GM19452 (cell line): ENCODE data around the gene FAM107A.
A peak's percentile ranks its signal among the peaks of the same experiment; 100 is the strongest.
"Not testable (repeated sequence)": the region's sequence is repeated elsewhere in the genome, so short reads cannot be mapped to it uniquely, and the experiment has no call there.

Experiments used
- ATAC-seq: cut with Tn5 transposase; IDR thresholded peaks from one replicate; pipeline ENCODE4 v1.9.1; 2021; ENCODE audit not compliant: unreplicated experiment

The FAM107A gene

DNA sequence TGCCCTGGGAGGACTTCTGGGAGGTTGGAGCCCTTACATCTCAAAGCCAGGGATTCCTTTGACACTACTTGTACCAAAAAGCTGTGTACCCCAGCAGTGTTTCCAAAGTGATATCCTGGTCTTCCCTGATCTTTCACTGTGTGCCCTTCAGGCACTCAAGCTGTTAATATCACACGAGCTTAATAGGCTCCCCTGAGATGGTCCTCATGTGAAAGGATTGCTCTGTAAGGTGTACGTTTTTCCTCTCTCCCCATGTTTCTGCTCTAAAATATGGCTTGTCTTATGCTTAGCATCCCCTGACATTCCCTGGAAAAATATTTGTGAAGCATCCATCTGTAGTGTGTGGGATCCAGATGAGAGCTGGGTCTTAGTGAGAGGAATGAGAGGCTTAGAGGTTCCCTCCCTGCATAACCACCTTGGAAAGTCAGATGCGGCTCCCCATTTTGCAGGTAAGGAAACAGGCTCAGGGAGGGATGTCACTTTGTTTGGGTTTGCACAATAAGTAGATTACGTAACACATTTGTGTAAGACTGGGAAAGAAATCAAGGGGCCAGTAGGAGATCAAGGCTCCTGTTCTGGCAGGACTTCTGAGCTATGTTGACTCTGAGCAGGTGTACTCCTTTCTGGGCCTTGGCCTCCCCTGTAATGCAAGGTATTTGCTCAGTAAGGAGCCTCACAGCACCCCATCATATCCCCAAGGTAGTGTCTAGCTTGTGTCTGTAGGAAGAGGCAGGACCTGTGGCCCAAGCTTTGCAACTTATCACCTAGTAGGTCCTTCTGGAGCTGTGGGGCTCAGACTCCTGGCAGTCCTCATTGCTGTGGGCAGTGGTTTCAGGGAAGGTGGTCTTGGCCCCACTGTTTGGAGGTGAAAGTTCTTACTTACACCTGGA, 39.5 kb downstream of the FAM107A start:
- no peak for ATAC-seq

DNA sequence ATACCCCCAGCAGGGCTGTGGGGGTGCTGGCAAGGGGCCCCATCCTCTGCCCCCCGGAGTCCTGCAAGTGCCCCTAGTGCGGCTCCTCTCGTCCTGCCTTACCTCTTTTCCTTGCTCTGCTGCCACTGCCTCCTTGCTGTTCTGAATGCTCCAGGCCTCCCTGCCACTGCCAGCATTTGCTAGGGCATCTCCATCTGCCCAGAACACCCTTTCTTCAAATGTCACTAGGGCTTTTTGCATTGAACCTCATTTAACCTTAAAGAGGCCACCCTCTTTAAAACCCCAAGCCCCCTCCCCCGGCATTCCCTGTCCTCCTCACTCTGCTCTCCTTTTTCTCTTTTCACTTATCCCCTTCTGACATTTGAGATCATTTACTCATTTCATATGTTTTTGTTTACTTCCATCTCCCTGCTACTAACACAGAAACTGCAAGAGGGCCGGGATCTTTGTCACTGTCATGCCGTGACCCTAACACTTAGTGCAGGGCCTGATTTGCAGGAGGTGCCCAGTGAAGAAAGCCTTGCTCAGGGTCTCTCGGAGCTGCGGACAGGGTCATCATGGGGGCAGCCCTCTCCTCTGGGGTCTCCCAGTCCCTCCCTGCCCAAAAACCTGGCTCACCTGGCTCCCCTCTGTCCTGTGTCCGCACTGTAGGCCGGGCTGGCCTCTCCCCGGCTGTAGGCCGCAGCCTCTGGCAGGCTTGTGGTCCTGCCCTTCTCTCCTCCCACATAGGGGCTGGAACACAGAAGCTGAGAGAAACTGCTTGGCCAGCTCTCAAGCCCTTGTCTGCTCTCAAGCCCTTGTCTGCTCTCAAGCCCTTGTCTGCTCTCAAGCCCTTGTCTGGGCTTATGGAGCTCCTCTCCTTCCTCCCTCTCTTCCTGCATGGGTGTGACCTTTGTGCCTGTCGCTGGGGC, 40.4 kb downstream of the FAM107A start, which contains the start of gene ACOX2:
Gene ACOX2, minus strand, starts transcription at position 690 of the 911 bp plus-strand sequence. CDS start 2,084 bp downstream, outside the sequence.
- ATAC-seq = no peak

DNA sequence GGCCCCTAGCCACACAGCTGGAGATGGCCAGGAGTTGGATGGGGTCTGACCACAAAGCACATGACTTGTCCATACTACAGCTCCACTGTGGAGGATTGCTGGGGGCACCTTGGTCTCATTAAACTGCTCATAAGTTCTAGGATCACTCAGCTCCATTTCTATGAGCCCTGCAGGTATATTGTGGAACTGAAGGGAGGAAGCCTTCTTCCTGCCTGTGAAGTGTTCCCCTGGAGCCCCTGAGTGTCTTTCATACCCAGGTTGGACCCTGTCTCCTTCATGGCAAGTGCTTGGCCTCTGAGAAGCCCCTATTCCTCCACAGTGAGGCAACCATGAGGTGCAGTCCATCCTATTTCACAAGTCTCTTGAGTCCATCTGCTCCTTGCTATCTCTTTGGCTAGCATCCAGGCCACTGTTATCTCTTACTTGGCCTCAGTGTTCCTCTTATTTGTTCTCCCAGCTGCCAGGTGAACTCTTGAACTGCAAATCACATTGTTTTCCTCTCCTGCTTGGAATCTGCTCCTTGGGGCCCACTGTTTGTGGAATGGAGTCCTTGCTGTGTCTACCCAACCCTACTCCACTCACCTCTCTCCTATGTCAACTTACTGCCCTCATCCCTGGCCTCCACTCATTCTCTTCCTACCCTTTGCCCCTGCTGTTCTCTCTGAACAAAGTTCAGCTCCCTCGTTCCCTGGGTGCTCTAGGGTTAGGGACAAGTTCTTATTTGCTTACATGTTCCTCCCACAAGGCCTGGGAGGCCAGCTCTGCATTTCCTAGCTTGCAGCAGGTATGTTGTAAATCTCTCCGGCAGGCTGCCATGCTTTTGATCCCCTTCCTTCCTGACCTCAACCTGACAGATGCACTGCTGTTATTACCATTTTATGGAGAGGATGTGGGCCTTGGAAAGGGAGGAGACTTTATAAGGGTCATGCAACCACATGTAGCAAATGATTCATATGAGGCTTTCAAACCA, 41.4 kb downstream of the FAM107A start:
- no peak for ATAC-seq

DNA sequence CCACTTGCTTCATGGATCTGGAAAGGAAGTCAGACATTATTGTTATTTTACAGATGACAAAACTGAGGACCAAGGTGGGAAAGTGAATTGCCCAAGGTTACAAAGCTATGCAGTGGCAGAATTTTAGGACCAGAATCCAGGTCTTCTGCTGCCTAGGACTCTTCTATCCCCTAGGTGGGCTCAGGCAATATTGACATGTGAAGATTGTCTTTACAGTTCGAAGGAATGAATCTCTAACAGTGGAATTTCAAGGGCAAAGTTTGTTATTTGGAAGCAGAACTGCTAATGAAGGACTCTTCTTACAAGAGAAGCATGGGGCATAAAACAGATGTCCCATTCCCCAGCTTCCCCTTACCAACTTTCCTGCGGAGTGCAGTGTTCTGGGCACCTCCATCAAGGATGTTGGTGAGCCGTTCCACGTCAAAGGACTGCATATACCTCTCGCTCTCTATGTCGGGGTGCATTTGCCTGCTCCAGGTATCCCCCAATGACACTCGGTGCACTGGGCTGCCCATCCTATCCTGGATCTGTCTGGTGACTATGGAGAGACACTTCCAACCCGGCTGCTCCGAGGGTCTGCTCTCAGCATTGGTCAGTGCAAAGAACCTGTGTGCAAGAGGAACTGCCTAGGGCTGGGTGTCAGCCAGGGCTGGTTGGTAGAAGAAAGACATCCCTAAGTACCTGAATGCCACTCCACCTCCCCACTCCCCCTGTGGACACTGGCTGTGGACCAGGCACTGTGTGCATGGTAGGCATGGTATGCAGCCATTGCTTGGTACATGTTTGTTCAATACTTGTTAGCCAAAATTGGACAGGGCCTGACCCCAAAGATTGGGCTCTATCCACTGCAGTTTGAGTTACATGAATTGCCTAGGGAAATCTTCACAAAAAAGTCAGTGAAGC, 42.3 kb downstream of the FAM107A start:
- no peak for ATAC-seq

DNA sequence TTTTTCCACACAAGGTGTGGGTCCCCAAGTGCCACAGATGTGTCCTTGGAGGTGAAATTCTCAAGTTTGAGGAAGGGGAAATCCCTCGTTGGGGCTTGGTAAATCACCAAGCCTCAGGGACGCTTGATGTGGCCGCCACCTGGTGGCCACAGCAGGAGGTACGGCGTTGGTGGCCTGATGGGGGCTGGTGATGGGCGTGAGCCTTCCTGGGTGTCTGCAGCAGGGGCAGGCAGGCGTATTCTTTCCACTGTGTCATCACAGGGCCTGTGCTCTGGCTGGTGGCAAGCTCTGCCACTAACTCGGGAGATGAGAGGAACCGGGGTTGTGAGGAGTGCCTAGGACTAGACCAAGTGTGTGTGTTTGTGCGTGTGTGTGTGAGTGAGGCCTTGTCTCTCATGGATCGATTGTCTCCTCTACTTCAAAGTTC, 44.4 kb downstream of the FAM107A start:
- ATAC-seq = peak; percentile 90

DNA sequence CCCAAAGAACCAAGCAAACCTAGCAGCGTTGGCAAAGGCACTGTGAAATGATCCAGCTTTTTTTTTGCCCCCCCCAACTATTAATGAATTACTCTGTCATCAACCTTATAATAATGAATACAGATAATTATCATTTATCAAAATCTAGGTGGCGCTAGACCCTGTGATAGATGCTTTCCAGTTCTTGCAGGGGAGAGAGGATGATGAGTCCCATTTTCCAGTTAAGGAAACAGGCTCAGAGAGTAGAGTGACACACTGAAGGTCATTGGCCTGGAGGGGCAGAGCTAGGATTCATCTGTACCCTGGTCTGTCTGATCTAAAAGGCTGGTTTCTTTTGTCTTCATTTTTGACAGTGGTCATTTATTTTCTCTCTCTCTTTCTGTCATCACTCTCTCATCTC, 45.2 kb downstream of the FAM107A start:
- ATAC-seq = no peak

DNA sequence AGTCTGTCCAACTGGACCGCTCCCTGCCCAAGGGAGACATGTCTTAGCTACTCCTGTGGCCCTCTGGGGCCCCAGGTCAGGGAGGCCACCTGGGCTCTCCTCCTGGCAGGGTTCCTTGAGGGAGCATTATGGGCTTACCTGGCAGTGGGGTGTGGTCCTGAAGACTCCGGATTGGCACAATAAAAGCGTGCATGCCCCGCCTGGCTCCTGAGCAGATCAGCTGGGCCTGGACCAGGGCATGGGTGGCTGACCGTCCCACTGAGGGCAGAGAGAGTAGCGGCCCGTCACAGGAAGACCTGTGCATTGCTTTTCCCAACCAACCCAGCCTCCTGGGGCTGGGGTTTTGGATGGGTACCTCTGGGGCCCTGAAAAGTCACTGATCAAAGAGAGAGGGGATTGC, 45.6 kb downstream of the FAM107A start:
- no peak for ATAC-seq

DNA sequence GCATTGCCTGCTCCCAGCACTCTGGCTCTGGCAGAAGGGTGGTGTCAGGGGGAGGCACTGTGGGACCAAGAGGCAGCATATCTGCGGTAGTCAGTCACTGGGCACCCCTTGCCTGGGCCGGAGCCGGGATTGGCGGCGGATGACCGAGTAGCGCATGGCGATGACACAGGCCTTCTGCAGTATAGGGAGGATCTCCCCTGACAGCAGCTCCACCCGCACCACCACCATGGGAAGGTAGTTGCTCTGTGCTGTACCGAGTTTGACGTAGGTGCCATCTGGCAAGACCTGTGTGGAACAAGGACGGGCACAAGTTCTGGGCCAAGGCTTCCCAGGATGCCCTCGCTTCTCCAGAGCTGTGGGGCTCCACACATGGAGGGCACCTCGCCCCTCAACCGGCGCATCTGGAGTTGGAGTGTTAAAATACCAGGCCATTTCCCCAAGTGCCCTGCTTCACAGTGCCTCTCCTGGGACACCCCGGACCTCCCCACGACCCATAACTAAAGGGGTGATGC, 46.8 kb downstream of the FAM107A start:
- ATAC-seq = no peak

DNA sequence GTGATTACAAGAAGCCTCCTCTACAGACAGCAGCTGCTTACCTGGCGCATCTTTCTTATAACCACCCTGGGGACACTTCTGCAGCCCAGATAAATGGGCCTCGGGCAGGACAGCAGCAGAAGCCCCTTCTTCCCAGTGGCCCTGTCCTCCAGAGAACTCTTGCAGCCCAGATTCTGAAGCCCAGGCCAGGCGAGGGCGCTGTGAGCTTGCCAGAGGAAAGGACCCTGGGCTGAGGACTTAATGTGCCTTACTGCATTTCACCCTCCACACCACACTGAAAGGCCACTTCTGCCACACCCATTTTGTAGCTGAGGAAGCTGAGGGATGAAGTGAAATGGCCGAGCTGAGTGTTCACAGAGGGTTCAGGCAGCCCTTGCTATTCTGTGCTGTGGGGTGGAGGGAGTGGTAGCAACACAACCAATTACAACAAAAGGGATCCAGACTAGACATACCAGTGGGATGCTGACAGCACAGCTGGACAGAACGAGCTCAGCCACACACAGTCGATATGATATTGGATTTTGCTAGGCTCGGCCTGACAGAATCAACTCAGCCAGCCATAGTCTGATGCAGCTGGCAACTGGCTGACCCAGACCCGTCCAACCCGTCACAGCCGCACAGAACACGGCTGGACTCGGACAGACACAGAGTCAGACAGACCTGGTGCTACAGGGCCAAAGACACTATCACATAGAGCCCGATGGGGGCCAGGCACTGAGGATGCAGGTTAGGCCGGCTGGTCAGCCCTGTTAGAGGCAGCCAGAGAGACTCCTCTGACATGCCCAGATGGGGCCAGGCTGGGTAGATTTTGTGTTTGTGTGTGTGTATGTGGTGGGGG, 47.5 kb downstream of the FAM107A start:
- ATAC-seq = no peak

DNA sequence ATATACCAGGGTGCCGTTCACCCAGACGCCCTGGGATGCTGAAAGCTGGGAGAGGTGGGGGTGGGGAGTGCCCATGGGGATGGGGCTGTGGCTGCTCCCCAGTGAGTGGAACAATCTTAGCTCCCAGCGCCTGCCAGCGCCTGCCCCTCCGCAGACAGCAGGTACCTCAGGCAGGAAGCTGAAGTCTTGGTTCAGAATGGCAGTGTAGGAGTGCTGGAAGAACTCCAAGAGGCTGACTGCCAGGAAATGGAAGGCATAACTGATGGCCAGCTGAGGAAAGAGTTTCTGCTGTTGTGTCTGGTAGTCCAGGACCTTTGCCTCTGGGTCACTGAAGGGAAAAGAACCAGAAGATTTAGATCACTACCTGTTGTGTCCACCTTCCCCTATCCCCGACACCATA, 48.6 kb downstream of the FAM107A start:
- no peak for ATAC-seq

DNA sequence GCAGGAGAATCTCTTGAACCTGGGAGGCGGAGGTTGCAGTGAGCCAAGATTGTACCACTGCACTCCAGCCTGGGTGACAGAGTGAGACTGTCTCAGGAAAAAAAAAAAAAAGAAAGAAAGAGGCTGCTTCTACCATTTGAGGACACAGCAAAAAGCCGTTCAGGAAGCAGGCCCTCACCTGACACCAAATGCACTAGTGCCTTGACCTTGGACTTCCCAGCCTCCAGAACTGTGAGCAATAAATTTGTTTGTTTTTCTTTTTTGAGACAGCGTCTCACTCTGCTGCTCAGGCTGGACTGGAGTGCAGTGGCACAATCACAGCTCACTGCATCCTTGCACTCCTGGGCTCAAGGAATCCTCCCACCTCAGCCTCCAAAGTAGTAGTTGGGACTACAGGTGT, 49.8 kb downstream of the FAM107A start:
- ATAC-seq = not testable (repeated sequence)

DNA sequence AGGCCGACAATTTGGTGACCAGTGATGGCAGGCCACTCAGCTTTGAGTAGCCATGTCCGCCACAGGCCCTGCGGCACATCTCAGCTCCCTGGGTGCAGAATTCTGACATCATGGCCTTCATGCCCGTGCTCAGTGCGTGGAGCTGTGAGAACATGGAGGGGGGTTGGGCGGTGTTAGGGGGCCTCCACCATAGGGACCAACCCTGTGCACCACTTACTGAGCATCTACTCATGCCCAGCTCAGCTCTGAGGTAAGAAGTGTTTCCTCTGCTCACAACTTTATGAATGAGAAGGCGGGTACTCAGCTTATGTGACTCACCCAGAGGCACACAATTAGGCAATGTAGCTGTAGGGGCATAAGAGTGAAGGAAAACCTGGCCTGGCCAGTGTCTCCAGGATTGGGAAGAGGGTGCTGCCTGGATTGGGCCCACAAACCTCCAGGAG, 50.7 kb downstream of the FAM107A start:
- no peak for ATAC-seq

DNA sequence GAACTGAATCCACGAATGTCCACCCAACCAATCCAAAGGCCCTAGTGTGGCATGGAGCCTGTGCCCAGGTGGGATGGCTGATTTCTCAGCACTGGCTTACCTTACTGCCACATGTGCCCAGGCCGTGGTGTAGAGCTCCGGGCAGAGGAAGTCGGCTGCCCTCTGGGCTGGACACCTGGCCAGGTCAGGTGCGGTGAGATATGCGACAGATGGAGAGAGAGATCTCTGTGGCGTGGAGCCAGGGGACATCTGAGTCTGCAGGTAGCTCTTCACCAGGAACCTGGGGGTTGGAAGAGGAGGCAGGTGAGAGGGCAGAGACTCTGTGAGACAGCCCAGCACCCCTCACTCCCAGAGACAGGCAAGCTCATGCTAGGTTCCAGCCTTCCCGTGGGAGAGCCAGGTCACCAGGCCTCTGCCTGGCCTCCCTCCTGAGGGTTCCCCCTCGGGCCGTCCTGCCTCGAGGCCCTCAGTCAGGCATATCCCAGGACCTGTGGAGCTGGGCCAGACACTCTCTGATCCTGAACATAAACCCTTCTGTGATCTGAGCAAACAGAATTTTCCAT, 52.8 kb downstream of the FAM107A start:
- ATAC-seq = no peak

DNA sequence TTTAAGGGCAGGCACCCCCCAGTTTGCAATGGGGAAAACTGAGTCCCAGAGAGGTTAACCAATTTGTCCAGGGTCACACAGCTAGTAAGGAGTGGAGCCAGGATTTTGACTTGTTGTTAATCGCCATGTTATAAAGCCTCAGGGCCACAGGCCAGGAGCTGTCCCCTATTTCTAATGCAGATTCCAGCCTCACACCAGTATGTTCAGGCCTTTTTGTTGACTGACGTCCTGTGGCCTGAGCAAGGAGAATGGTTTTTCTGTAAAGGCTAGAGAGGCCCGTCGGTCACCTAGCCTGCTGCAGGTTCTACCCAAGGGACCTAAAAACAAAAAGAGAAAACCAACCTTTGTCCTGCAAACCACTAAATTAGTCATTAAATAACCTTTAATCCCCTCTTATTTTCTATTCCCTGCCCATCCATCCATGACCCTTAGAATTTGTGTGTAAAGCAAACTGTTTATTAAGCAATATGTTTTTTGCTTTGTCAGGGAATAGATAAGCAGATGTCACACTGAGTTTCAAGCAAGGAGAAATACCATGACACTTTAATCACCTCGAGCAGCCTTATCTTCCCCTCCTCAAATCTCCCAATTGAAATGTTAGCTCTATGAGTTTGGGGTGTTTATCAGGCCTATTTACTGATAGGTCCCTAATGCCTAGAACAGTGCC, 54.3 kb downstream of the FAM107A start:
- ATAC-seq = no peak

DNA sequence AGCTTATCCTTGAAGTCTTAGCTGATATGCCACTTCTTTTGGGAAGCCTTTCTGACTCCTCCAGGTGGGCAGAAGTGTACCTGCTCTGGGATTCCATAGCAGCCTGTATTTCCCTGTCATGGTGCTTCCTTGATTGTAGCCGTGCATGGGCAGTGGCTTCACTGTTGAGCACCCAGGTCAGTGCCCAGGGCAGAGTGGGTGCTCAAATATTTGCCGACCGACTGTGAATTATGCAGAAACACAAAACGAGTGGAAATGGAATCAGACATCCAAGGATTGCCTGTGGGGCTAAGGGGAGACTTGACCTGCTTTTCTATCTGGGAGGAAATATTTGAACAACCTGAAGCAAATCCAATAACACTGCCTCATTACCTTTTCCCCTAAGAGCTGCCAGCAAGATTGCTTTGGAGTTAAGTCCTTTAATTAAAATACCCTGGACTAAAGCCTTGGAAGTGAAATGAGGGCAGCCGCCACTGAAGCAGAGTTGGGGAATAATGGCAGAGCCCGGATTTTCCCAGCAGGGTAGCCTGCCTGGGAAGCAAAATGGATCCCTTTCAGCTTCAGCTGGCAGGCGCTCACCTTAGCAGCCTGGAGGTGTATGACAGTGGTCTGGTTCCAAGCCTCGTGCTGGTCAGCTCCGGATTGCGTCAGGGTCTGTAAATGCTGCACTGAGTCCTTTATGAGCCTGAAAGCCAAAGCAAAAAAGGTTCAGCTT, 55.1 kb downstream of the FAM107A start:
- ATAC-seq = no peak

DNA sequence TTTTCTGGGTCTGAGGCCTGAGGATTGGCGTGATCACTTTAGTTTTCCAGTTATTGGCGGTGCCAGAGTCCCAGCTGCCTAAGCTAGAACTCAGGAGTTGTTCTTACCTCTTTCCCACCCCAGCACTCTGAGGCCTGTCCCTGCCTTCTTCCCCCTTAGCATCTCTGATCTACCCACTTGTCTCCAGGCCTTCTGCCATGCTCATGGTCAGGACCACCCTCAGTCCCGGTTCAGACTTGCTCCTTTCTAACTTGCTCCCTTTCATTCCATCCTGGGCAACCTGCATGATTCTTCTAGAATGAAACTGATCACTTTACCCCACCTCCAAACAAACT, 55.9 kb downstream of the FAM107A start:
- ATAC-seq = no peak
